ENCODE data around the gene IFT27.
A peak's percentile ranks its signal among the peaks of the same experiment; 100 is the strongest.

Gene IFT27

GRCh38 chr22:36744791-36745190 lies 31.1 kb downstream of the IFT27 start:
- Histone ChIP-seq H3K23ac (ENCODE audit: low read depth, low read length, poor library complexity) (no peak overlapping the region), H3K4me1 (ENCODE audit: control insufficient read depth in 2 of 2, insufficient read depth in 1 of 2, low read depth in 1 of 2, low read length in 2 of 2) (no peaks in the 10 kb centered on the region), H2BK120ac (ENCODE audit: low read depth, low read length) (no peak overlapping the region), H3K4me3 (ENCODE audit: low read length in 2 of 2) (no peak overlapping the region), H3K27me3 (ENCODE audit: control insufficient read depth in 3 of 3, insufficient read depth in 3 of 3, low read depth in 1 of 3, low read length in 3 of 3) (peaks cover 0 to 22% (median 0%) of the 10 kb centered on the region in 3 experiments), H3K36me3 (replicated peaks in 1 of 2; ENCODE audit: control insufficient read depth in 2 of 2, insufficient read depth in 2 of 2, low read length in 2 of 2) (no peaks in the 10 kb centered on the region), H2AK5ac (ENCODE audit: low read depth, low read length) (no peak overlapping the region), H2BK15ac (ENCODE audit: low read length) (no peak overlapping the region), H2BK5ac (ENCODE audit: low read length) (no peak overlapping the region), H4K8ac (ENCODE audit: low read depth, low read length) (no peak overlapping the region), H3K79me1 (ENCODE audit: low read depth, low read length) (no peaks in the 10 kb centered on the region), H3K27ac (replicated peaks; ENCODE audit: low read length) (no peak overlapping the region), H2AFZ (ENCODE audit: low read length) (no peak overlapping the region), H3K9ac (ENCODE audit: low read depth, low read length, poor library complexity) (no peak overlapping the region), H3K4me2 (ENCODE audit: insufficient read depth, low read length, poor library complexity, severe bottlenecking) (no peak overlapping the region), H3K4ac (ENCODE audit: low read length) (no peak overlapping the region), H3K9me3 (replicated peaks in 1 of 2; ENCODE audit: control insufficient read depth in 2 of 2, insufficient read depth in 1 of 2, low read depth in 1 of 2, low read length in 2 of 2) (peaks cover 2 to 3% of the 10 kb centered on the region in 2 donors), H4K91ac (ENCODE audit: low read depth, low read length, poor library complexity) (no peak overlapping the region), H3K14ac (ENCODE audit: low read length) (no peak overlapping the region), H2BK12ac (ENCODE audit: low read length) (no peak overlapping the region), H3K18ac (ENCODE audit: low read length) (no peak overlapping the region)
- DNase-seq (ENCODE audit: low spot score), result no peak
- WGBS, 2 donors (ENCODE audit: extremely low coverage in 2 of 2, insufficient read length in 2 of 2, insufficient replicate concordance in 1 of 2), result no CpG with 5 or more reads among the region's 13 CpGs

- H3K27me3 ChIP-seq (ENCODE audit: control insufficient read depth in 3 of 3, insufficient read depth in 3 of 3, low read depth in 1 of 3, low read length in 3 of 3), result peaks cover 0 to 25% (median 0%) of the 10 kb centered on the region in 3 experiments
- H3K18ac ChIP-seq (ENCODE audit: low read length), result no peak overlapping the region
- H3K23ac ChIP-seq (ENCODE audit: low read depth, low read length, poor library complexity), result no peak overlapping the region
- peaks cover 2 to 3% of the 10 kb centered on the region in 2 donors for H3K9me3 ChIP-seq (replicated peaks in 1 of 2; ENCODE audit: control insufficient read depth in 2 of 2, insufficient read depth in 1 of 2, low read depth in 1 of 2, low read length in 2 of 2)
- H3K4me3 ChIP-seq (ENCODE audit: low read length in 2 of 2), result peak overlapping the region in 1 of 2 donors; percentile 8
- H4K91ac ChIP-seq (ENCODE audit: low read depth, low read length, poor library complexity), result no peak overlapping the region
- H3K79me1 ChIP-seq (ENCODE audit: low read depth, low read length), result no peaks in the 10 kb centered on the region
- no peak overlapping the region for H3K14ac ChIP-seq (ENCODE audit: low read length)
- no CpG with 5 or more reads among the region's 4 CpGs for WGBS, 2 donors (ENCODE audit: extremely low coverage in 2 of 2, insufficient read length in 2 of 2, insufficient replicate concordance in 1 of 2)
- no peak overlapping the region for H2AFZ ChIP-seq (ENCODE audit: low read length)
- H2AK5ac ChIP-seq (ENCODE audit: low read depth, low read length), result no peak overlapping the region
- no peak overlapping the region for H2BK120ac ChIP-seq (ENCODE audit: low read depth, low read length)
- no peak overlapping the region for H4K8ac ChIP-seq (ENCODE audit: low read depth, low read length)
- H2BK5ac ChIP-seq (ENCODE audit: low read length), result no peak overlapping the region
- no peak overlapping the region for H3K4me2 ChIP-seq (ENCODE audit: insufficient read depth, low read length, poor library complexity, severe bottlenecking)
- peak overlapping the region; percentile 1 for H2BK12ac ChIP-seq (ENCODE audit: low read length)
- no peaks in the 10 kb centered on the region for H3K36me3 ChIP-seq (replicated peaks in 1 of 2; ENCODE audit: control insufficient read depth in 2 of 2, insufficient read depth in 2 of 2, low read length in 2 of 2)
- H3K4ac ChIP-seq (ENCODE audit: low read length), result no peak overlapping the region
- H3K27ac ChIP-seq (replicated peaks; ENCODE audit: low read length), result no peak overlapping the region
- DNase-seq (ENCODE audit: low spot score), result no peak
- H3K4me1 ChIP-seq (ENCODE audit: control insufficient read depth in 2 of 2, insufficient read depth in 1 of 2, low read depth in 1 of 2, low read length in 2 of 2), result no peaks in the 10 kb centered on the region
- no peak overlapping the region for H2BK15ac ChIP-seq (ENCODE audit: low read length)
- H3K9ac ChIP-seq (ENCODE audit: low read depth, low read length, poor library complexity), result no peak overlapping the region
These were observed 31.5 kb downstream of the IFT27 start for GRCh38 chr22:36744413-36744765.

- DNase-seq (ENCODE audit: low spot score), result no peak
- Histone ChIP-seq H3K14ac (ENCODE audit: low read length) (no peak overlapping the region), H3K4me1 (ENCODE audit: control insufficient read depth in 2 of 2, insufficient read depth in 1 of 2, low read depth in 1 of 2, low read length in 2 of 2) (no peaks in the 10 kb centered on the region), H3K23ac (ENCODE audit: low read depth, low read length, poor library complexity) (no peak overlapping the region), H3K9ac (ENCODE audit: low read depth, low read length, poor library complexity) (no peak overlapping the region), H3K4ac (ENCODE audit: low read length) (no peak overlapping the region), H2BK5ac (ENCODE audit: low read length) (no peak overlapping the region), H3K4me3 (ENCODE audit: low read length in 2 of 2) (peak overlapping the region in 1 of 2 donors; percentile 42), H2AK5ac (ENCODE audit: low read depth, low read length) (no peak overlapping the region), H4K8ac (ENCODE audit: low read depth, low read length) (no peak overlapping the region), H3K9me3 (replicated peaks in 1 of 2; ENCODE audit: control insufficient read depth in 2 of 2, insufficient read depth in 1 of 2, low read depth in 1 of 2, low read length in 2 of 2) (peaks cover 2 to 3% of the 10 kb centered on the region in 2 donors), H2BK120ac (ENCODE audit: low read depth, low read length) (no peak overlapping the region), H3K27me3 (ENCODE audit: control insufficient read depth in 3 of 3, insufficient read depth in 3 of 3, low read depth in 1 of 3, low read length in 3 of 3) (peaks cover 0 to 26% (median 0%) of the 10 kb centered on the region in 3 experiments), H3K18ac (ENCODE audit: low read length) (peak overlapping the region; percentile 71), H3K4me2 (ENCODE audit: insufficient read depth, low read length, poor library complexity, severe bottlenecking) (no peak overlapping the region), H2AFZ (ENCODE audit: low read length) (no peak overlapping the region), H4K91ac (ENCODE audit: low read depth, low read length, poor library complexity) (no peak overlapping the region), H3K27ac (replicated peaks; ENCODE audit: low read length) (no peak overlapping the region), H2BK12ac (ENCODE audit: low read length) (peak overlapping the region; percentile 1), H3K79me1 (ENCODE audit: low read depth, low read length) (no peaks in the 10 kb centered on the region), H2BK15ac (ENCODE audit: low read length) (no peak overlapping the region), H3K36me3 (replicated peaks in 1 of 2; ENCODE audit: control insufficient read depth in 2 of 2, insufficient read depth in 2 of 2, low read length in 2 of 2) (no peaks in the 10 kb centered on the region)
- WGBS, 2 donors (ENCODE audit: extremely low coverage in 2 of 2, insufficient read length in 2 of 2, insufficient replicate concordance in 1 of 2), result no CpG with 5 or more reads among the region's 21 CpGs
These were observed 32.1 kb downstream of the IFT27 start for GRCh38 chr22:36743591-36744412.

GRCh38 chr22:36743011-36743410 lies 32.9 kb downstream of the IFT27 start:
- H2AFZ ChIP-seq (ENCODE audit: low read length), result no peak overlapping the region
- H2BK15ac ChIP-seq (ENCODE audit: low read length), result peak overlapping the region; percentile 2
- WGBS, 2 donors (ENCODE audit: extremely low coverage in 2 of 2, insufficient read length in 2 of 2, insufficient replicate concordance in 1 of 2), result no CpG with 5 or more reads among the region's 4 CpGs
- peak overlapping the region; percentile 45 for H2AK5ac ChIP-seq (ENCODE audit: low read depth, low read length)
- no peak overlapping the region for H3K4me3 ChIP-seq (ENCODE audit: low read length in 2 of 2)
- no peak overlapping the region for H3K4me2 ChIP-seq (ENCODE audit: insufficient read depth, low read length, poor library complexity, severe bottlenecking)
- H3K36me3 ChIP-seq (replicated peaks in 1 of 2; ENCODE audit: control insufficient read depth in 2 of 2, insufficient read depth in 2 of 2, low read length in 2 of 2), result no peaks in the 10 kb centered on the region
- no peak overlapping the region for H3K27ac ChIP-seq (replicated peaks; ENCODE audit: low read length)
- H2BK120ac ChIP-seq (ENCODE audit: low read depth, low read length), result no peak overlapping the region
- no peaks in the 10 kb centered on the region for H3K79me1 ChIP-seq (ENCODE audit: low read depth, low read length)
- H3K27me3 ChIP-seq (ENCODE audit: control insufficient read depth in 3 of 3, insufficient read depth in 3 of 3, low read depth in 1 of 3, low read length in 3 of 3), result peaks cover 0 to 32% (median 0%) of the 10 kb centered on the region in 3 experiments
- H3K18ac ChIP-seq (ENCODE audit: low read length), result peak overlapping the region; percentile 66
- no peak overlapping the region for H3K14ac ChIP-seq (ENCODE audit: low read length)
- H4K91ac ChIP-seq (ENCODE audit: low read depth, low read length, poor library complexity), result no peak overlapping the region
- no peak overlapping the region for H3K9ac ChIP-seq (ENCODE audit: low read depth, low read length, poor library complexity)
- DNase-seq (ENCODE audit: low spot score), result no peak
- no peak overlapping the region for H3K23ac ChIP-seq (ENCODE audit: low read depth, low read length, poor library complexity)
- H4K8ac ChIP-seq (ENCODE audit: low read depth, low read length), result no peak overlapping the region
- no peaks in the 10 kb centered on the region for H3K4me1 ChIP-seq (ENCODE audit: control insufficient read depth in 2 of 2, insufficient read depth in 1 of 2, low read depth in 1 of 2, low read length in 2 of 2)
- no peak overlapping the region for H2BK5ac ChIP-seq (ENCODE audit: low read length)
- no peak overlapping the region for H2BK12ac ChIP-seq (ENCODE audit: low read length)
- H3K4ac ChIP-seq (ENCODE audit: low read length), result no peak overlapping the region
- peaks cover 2 to 3% of the 10 kb centered on the region in 2 donors for H3K9me3 ChIP-seq (replicated peaks in 1 of 2; ENCODE audit: control insufficient read depth in 2 of 2, insufficient read depth in 1 of 2, low read depth in 1 of 2, low read length in 2 of 2)
